ENCODE results near the gene C2orf74. TPM values are rescaled to one million over a fixed set of nuclear protein-coding genes. Genes with fewer than 3 reads are reported as not detected.
A peak's percentile ranks its signal among the peaks of the same experiment; 100 is the strongest.
"Not testable (repeated sequence)": the region's sequence is repeated elsewhere in the genome, so short reads cannot be mapped to it uniquely, and the experiment has no call there.

C2orf74 gene
- total and polyA plus RNA-seq, 2 experiments from 2014 or later = 17.5 to 43.0 TPM

GRCh38 chr2:61184263-61184662 is 22.3 kb downstream of the C2orf74 start:
- Histone ChIP-seq H3K36me3 (peaks cover 58% of the 10 kb centered on the region), H3K27me3 (no peaks in the 10 kb centered on the region), H3K27ac (no peak overlapping the region), H3K4me1 (ENCODE audit: low read depth) (peaks cover 7% of the 10 kb centered on the region), H3K4me3 (no peak overlapping the region), H3K9me3 (ENCODE audit: low read depth) (no peaks in the 10 kb centered on the region)
- TF ChIP-seq CTCF (IDR thresholded peaks at IDR 0.05; ENCODE audit: low read depth, low read length) = no peak
- no peak for DNase-seq (ENCODE audit: low read depth in 1 of 2, low spot score in 1 of 2)

DNA sequence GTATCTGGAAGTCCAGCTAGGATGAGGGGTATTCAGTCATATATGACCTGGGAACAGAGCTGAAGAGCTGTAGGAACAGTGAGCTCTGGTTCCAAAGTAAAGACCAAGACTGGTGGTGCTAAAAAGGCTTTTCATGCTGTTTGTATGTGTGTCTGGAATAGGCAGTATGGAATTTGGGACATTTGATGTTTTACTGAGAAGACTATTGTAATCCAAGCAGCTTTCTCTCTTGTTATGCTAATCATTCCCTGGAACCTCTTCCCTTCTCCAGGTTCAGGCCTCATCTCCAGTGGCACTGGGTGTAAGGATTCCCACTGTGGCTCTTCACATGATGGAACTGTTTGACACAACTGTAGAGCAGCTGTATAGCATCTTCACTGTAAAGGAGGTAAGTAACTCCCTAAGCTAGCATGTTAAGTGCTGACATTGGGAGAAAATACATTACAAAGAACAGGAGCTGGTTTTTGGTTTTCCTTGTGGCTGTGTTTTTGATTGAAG is 23.3 kb downstream of the C2orf74 start:
- peaks cover 7% of the 10 kb centered on the region for H3K4me1 ChIP-seq (ENCODE audit: low read depth)
- H3K4me3 ChIP-seq = no peak overlapping the region
- H3K9me3 ChIP-seq (ENCODE audit: low read depth) = no peaks in the 10 kb centered on the region
- peaks cover 63% of the 10 kb centered on the region for H3K36me3 ChIP-seq
- TF ChIP-seq CTCF (IDR thresholded peaks at IDR 0.05; ENCODE audit: low read depth, low read length) = no peak
- no peak for DNase-seq (ENCODE audit: low read depth in 1 of 2, low spot score in 1 of 2)
- H3K27ac ChIP-seq = peak overlapping the region; percentile 15
- H3K27me3 ChIP-seq = no peaks in the 10 kb centered on the region

GRCh38 chr2:61187085-61187484 is 25.1 kb downstream of the C2orf74 start:
- Histone ChIP-seq H3K27ac (peak overlapping the region; percentile 53), H3K4me3 (no peak overlapping the region), H3K27me3 (no peaks in the 10 kb centered on the region), H3K36me3 (peaks cover 60% of the 10 kb centered on the region), H3K9me3 (ENCODE audit: low read depth) (no peaks in the 10 kb centered on the region), H3K4me1 (ENCODE audit: low read depth) (peaks cover 6% of the 10 kb centered on the region)
- no peak for DNase-seq (ENCODE audit: low read depth in 1 of 2, low spot score in 1 of 2)
- TF ChIP-seq CTCF (IDR thresholded peaks at IDR 0.05; ENCODE audit: low read depth, low read length) = no peak

DNA sequence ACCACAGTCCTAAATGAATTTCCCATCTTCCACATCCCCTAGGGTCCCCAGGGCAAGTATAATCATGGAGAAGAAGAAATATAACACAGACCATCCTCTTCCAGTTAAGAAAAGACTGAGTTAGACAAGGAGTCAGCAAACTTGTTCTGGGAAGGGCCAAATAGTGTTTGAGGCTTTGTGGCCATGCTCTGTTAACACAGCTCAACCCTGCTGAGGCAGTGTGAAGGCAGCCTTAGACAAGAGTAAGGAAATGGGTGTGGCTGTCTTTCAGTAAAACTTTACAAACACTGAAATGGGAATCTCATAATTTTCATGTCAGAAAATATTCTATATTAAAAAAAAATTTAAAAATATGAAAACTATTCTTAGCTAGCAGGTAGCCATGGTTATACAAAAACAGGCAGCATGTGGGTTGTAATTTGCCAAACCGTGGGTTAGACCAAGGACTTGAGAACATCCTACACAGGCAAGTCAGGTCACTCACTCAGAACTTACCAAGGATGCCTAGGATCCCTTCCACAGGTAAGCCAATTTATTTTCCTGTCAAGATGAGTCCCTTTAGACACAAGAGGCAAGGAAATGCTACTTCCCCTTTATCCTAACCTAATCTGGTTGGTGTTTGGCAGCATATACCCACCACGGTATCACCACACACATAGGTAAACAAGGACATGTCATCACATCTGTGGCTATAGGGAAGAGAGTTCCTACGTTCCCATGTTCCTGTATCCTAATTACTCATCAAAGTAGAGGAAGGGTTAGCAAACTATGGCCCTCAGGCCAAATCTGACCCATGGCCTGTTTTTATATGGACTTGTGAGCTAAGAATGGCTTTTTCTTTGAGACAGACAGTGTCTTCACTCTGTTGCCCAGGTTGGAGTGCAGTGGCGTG is 31.9 kb downstream of the C2orf74 start:
- peaks cover 34% of the 10 kb centered on the region for H3K36me3 ChIP-seq
- H3K27ac ChIP-seq = peak overlapping the region; percentile 16
- H3K4me3 ChIP-seq = no peak overlapping the region
- TF ChIP-seq CTCF (IDR thresholded peaks at IDR 0.05; ENCODE audit: low read depth, low read length) = no peak
- no peaks in the 10 kb centered on the region for H3K9me3 ChIP-seq (ENCODE audit: low read depth)
- H3K4me1 ChIP-seq (ENCODE audit: low read depth) = peaks cover 6% of the 10 kb centered on the region
- DNase-seq (ENCODE audit: low read depth in 1 of 2, low spot score in 1 of 2) = peak in 1 of 2 donors; percentile 3
- no peaks in the 10 kb centered on the region for H3K27me3 ChIP-seq

- not testable (repeated sequence) for DNase-seq (ENCODE audit: low read depth in 1 of 2, low spot score in 1 of 2); H3K27ac ChIP-seq; H3K4me3 ChIP-seq; H3K4me1 ChIP-seq (ENCODE audit: low read depth); H3K9me3 ChIP-seq (ENCODE audit: low read depth); H3K27me3 ChIP-seq
- peaks cover 34% of the 10 kb centered on the region for H3K36me3 ChIP-seq
These were observed 32.7 kb downstream of the C2orf74 start for GRCh38 chr2:61194646-61195045.

DNA sequence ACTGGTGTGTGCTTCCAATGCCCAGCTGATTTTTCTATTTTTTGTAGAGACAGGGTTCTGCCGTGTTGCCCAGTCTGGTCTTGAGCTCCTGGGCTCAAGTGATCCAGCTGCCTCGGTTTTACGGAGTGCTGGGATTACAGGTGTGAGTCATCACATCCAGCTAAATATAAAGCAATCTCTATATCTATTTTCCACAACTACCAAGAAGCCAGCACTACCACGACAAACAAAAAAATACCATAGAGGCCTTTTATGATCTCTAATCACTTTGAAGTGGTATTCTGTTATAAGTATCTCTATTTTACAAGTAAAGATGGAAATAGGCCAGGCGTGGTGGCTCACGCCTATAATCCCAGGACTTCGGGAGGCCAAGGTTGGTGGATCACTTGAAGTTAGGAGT is 34.7 kb downstream of the C2orf74 start:
- Histone ChIP-seq H3K9me3 (ENCODE audit: low read depth) (no peaks in the 10 kb centered on the region), H3K4me1 (ENCODE audit: low read depth) (no peaks in the 10 kb centered on the region), H3K36me3 (peaks cover 32% of the 10 kb centered on the region), H3K27ac (no peak overlapping the region), H3K27me3 (no peaks in the 10 kb centered on the region), H3K4me3 (no peak overlapping the region)
- TF ChIP-seq CTCF (IDR thresholded peaks at IDR 0.05; ENCODE audit: low read depth, low read length) = no peak
- DNase-seq (ENCODE audit: low read depth in 1 of 2, low spot score in 1 of 2) = peak in 1 of 2 donors; percentile 6

All from cardiac muscle cell (in vitro differentiated cells and primary cell).